Transverse colon (tissue), 4 donors: ENCODE measurements around the gene ASCL5.

Source experiments
- CTCF ChIP-seq, 5 experiments: fragments of 200-600 bp in 3 of 5; fragments of 450-650 bp in 2 of 5; sonication (generic) in 3 of 5; IDR thresholded peaks; 1 replicate in 2 of 5; 2 replicates in 3 of 5; pipeline ENCODE4 v1.5.1; 2016 to 2017; ENCODE audit warnings: antibody characterized with exemption in 5 of 5, inconsistent platforms in 3 of 5, mild to moderate bottlenecking in 2 of 5, moderate library complexity in 1 of 5
- EP300 ChIP-seq: sonication (generic); formaldehyde crosslinking; IDR thresholded peaks from one replicate; pipeline ENCODE4 v1.6.1; 2017; ENCODE audit warnings: antibody characterized with exemption, low read depth
- POLR2A ChIP-seq: fragments of 450-650 bp; IDR thresholded peaks from one replicate; pipeline ENCODE4 v1.6.1; 2016; ENCODE audit warnings: antibody characterized with exemption, mild to moderate bottlenecking, moderate library complexity
- POLR2AphosphoS5 ChIP-seq, 3 donors: sonication (generic); formaldehyde crosslinking; IDR thresholded peaks; one replicate each; pipeline ENCODE4 v1.6.1; 2016; ENCODE audit warnings: antibody characterized with exemption in 3 of 3

GRCh38 chr1:201093962-201094361, 33.0 kb downstream of the ASCL5 start:
- no peak for TF ChIP-seq POLR2AphosphoS5 (IDR thresholded peaks at IDR 0.05)
- no peak for TF ChIP-seq POLR2A
- TF ChIP-seq CTCF (IDR thresholded peaks at IDR 0.05), result no peak
- TF ChIP-seq EP300, result no peak
